GM12891 (cell line): ENCODE results near the gene TSKU.

ENCODE experiments used
- PAX5 ChIP-seq: IDR thresholded peaks from 2 replicates; pipeline ENCODE4 v1.6.1; 2011; ENCODE audit warnings: low read length, moderate library complexity, mild to moderate bottlenecking; ENCODE audit not compliant: insufficient read depth, severe bottlenecking
- POLR2A ChIP-seq: IDR thresholded peaks from 2 replicates; pipeline ENCODE4 v1.6.1; 2011; ENCODE audit warnings: low read depth, low read length, control low read depth
- POLR2AphosphoS5 ChIP-seq: IDR thresholded peaks from 2 replicates; pipeline ENCODE4 v1.6.1; 2011; ENCODE audit warnings: low read depth, low read length, control low read depth
- TAF1 ChIP-seq: IDR thresholded peaks from 2 replicates; pipeline ENCODE4 v1.6.1; 2011; ENCODE audit warnings: low read depth, low read length, control low read depth

GRCh38 chr11:76735841-76736240, 47.3 kb upstream of the TSKU start:
- no peak for TF ChIP-seq POLR2A
- TF ChIP-seq POLR2AphosphoS5, result no peak
- TF ChIP-seq TAF1, result no peak
- TF ChIP-seq PAX5, result no peak
